Neural cell (in vitro differentiated cells): ENCODE results near the gene OPA1. TPM values are rescaled to one million over a fixed set of nuclear protein-coding genes. Genes with fewer than 3 reads are reported as not detected.

Experiments used
- H2AFZ ChIP-seq: fragments of 200-600, 300-800 bp; sonication (generic), shearing (Covaris generic); 2 replicates; pipeline ENCODE4 v1.6.0; 2014; ENCODE audit warnings: low read depth, mild to moderate bottlenecking, antibody characterized with exemption, low read length, moderate library complexity
- H3F3A ChIP-seq: fragments of 200-600 bp; shearing (Covaris generic); 2 replicates; pipeline ENCODE4 v1.6.1; 2016; ENCODE audit warnings: mild to moderate bottlenecking, moderate library complexity, mixed read lengths, antibody characterized with exemption, low read length; ENCODE audit not compliant: insufficient read depth, poor library complexity, severe bottlenecking
- H3K27ac ChIP-seq: fragments of 200-600, 300-800 bp; sonication (generic), shearing (Covaris generic); 2 replicates; pipeline ENCODE4 v1.5.1; 2014; ENCODE audit warnings: mild to moderate bottlenecking, low read length, moderate library complexity
- H3K27me3 ChIP-seq: fragments of 300-800, 200-600 bp; sonication (generic), shearing (Covaris generic); 2 replicates; pipeline ENCODE4 v1.6.0; 2014; ENCODE audit warnings: mild to moderate bottlenecking, low read depth, low read length, moderate library complexity; ENCODE audit not compliant: insufficient read depth
- H3K36me3 ChIP-seq: fragments of 300-800, 200-600 bp; sonication (generic), shearing (Covaris generic); 2 replicates; pipeline ENCODE4 v1.5.1; 2014; ENCODE audit warnings: mild to moderate bottlenecking, antibody characterized with exemption, low read length, moderate library complexity; ENCODE audit not compliant: insufficient read depth
- H3K4me2 ChIP-seq: fragments of 300-800, 200-600 bp; sonication (generic), shearing (Covaris generic); 2 replicates; pipeline ENCODE4 v1.6.0; 2014; ENCODE audit warnings: mild to moderate bottlenecking, low read length
- H3K4me3 ChIP-seq: fragments of 300-800, 200-600 bp; sonication (generic), shearing (Covaris generic); 2 replicates; pipeline ENCODE4 v1.5.1; 2014; ENCODE audit warnings: mild to moderate bottlenecking, low read length, moderate library complexity
- H3K79me2 ChIP-seq: fragments of 200-600 bp; shearing (Covaris generic); replicated peaks from 2 replicates; pipeline ENCODE4 v1.6.0; 2014; ENCODE audit warnings: mild to moderate bottlenecking, low read length, moderate library complexity; ENCODE audit not compliant: insufficient read depth
- H3K9ac ChIP-seq: fragments of 300-800, 200-600 bp; sonication (generic), shearing (Covaris generic); 2 replicates; pipeline ENCODE4 v1.6.1; 2016; ENCODE audit warnings: mild to moderate bottlenecking, low read length, mixed read lengths
- H3K9me2 ChIP-seq: fragments of 200-600 bp; shearing (Covaris generic); 2 replicates; pipeline ENCODE4 v1.6.1; 2016; ENCODE audit warnings: mild to moderate bottlenecking, low read length, mixed read lengths; ENCODE audit not compliant: insufficient read depth
- H3K9me3 ChIP-seq: fragments of 200-600, 300-800 bp; sonication (generic), shearing (Covaris generic); 2 replicates; pipeline ENCODE4 v1.6.1; 2016; ENCODE audit warnings: mild to moderate bottlenecking, mixed run types, low read length, moderate library complexity, mixed read lengths
- H4K20me1 ChIP-seq: fragments of 200-600 bp; shearing (Covaris generic); 2 replicates; pipeline ENCODE4 v1.6.1; 2016; ENCODE audit warnings: mild to moderate bottlenecking, mixed run types; ENCODE audit not compliant: insufficient read depth
- EP300 ChIP-seq: fragments of 450-650 bp; conservative IDR thresholded peaks from 2 replicates; pipeline ENCODE4 v1.6.1; 2014; ENCODE audit warnings: antibody characterized with exemption, mild to moderate bottlenecking, moderate library complexity; ENCODE audit not compliant: poor library complexity, severe bottlenecking
- EZH2 ChIP-seq: fragments of 200-600, 300-800 bp; shearing (Covaris generic), sonication (generic); IDR thresholded peaks from 2 replicates; pipeline ENCODE4 v1.6.1; 2014; ENCODE audit warnings: antibody characterized with exemption, low read length, borderline replicate concordance, mild to moderate bottlenecking; ENCODE audit not compliant: insufficient read depth, poor library complexity, severe bottlenecking
- MXI1 ChIP-seq: fragments of 450-650 bp; conservative IDR thresholded peaks from 2 replicates; pipeline ENCODE4 v1.6.1; 2014; ENCODE audit warnings: antibody characterized with exemption, mild to moderate bottlenecking; ENCODE audit not compliant: poor library complexity, severe bottlenecking
- POLR2AphosphoS5 ChIP-seq: IDR thresholded peaks from 2 replicates; pipeline ENCODE4 v1.6.1; 2012
- RAD21 ChIP-seq: fragments of 450-650 bp; conservative IDR thresholded peaks from 2 replicates; pipeline ENCODE4 v1.6.1; 2014; ENCODE audit warnings: antibody characterized with exemption, mild to moderate bottlenecking, moderate library complexity
- SMC3 ChIP-seq: fragments of 450-650 bp; conservative IDR thresholded peaks from 2 replicates; pipeline ENCODE4 v1.6.1; 2014; ENCODE audit warnings: antibody characterized with exemption, mild to moderate bottlenecking, moderate library complexity; ENCODE audit not compliant: poor library complexity
- TAF1 ChIP-seq: IDR thresholded peaks from 2 replicates; pipeline ENCODE4 v1.6.1; 2012; ENCODE audit warnings: low read depth
- polyA plus RNA-seq: library from polyadenylated mRNA; depleted of rRNA; stranded (reverse); fragments of >200 nt; gene quantifications from 2 replicates; pipeline ENCODE4 v1.2.3, GENCODE V29; 2014
- TF ChIP-seq, protein P1 (sequence below): IDR thresholded peaks from 2 replicates; pipeline ENCODE4 v1.6.1; 2012; ENCODE audit warnings: borderline replicate concordance
- TF ChIP-seq, protein P2 (sequence below): fragments of 450-650 bp; IDR thresholded peaks from 2 replicates; pipeline ENCODE4 v1.5.1; 2014; ENCODE audit warnings: antibody characterized with exemption, mild to moderate bottlenecking, moderate library complexity; ENCODE audit not compliant: poor library complexity, severe bottlenecking

OPA1 gene
- polyA plus RNA-seq, 1 donor from 2014 or later, result 97.7 TPM

GRCh38 chr3:193674714-193675113 lies 81.7 kb downstream of the OPA1 start:
- no peak overlapping the region for H3K4me2 ChIP-seq
- no peaks in the 10 kb centered on the region for H3K27me3 ChIP-seq
- no peak overlapping the region for H2AFZ ChIP-seq
- no peaks in the 10 kb centered on the region for H3K9me2 ChIP-seq
- H3K9ac ChIP-seq, result no peak overlapping the region
- no peak overlapping the region for H3K4me3 ChIP-seq
- no peaks in the 10 kb centered on the region for H3K36me3 ChIP-seq
- no peaks in the 10 kb centered on the region for H3F3A ChIP-seq
- no peaks in the 10 kb centered on the region for H3K9me3 ChIP-seq
- no peaks in the 10 kb centered on the region for H4K20me1 ChIP-seq
- no peak overlapping the region for H3K27ac ChIP-seq
- no peak for TF ChIP-seq EP300
- TF ChIP-seq, protein P1, sequence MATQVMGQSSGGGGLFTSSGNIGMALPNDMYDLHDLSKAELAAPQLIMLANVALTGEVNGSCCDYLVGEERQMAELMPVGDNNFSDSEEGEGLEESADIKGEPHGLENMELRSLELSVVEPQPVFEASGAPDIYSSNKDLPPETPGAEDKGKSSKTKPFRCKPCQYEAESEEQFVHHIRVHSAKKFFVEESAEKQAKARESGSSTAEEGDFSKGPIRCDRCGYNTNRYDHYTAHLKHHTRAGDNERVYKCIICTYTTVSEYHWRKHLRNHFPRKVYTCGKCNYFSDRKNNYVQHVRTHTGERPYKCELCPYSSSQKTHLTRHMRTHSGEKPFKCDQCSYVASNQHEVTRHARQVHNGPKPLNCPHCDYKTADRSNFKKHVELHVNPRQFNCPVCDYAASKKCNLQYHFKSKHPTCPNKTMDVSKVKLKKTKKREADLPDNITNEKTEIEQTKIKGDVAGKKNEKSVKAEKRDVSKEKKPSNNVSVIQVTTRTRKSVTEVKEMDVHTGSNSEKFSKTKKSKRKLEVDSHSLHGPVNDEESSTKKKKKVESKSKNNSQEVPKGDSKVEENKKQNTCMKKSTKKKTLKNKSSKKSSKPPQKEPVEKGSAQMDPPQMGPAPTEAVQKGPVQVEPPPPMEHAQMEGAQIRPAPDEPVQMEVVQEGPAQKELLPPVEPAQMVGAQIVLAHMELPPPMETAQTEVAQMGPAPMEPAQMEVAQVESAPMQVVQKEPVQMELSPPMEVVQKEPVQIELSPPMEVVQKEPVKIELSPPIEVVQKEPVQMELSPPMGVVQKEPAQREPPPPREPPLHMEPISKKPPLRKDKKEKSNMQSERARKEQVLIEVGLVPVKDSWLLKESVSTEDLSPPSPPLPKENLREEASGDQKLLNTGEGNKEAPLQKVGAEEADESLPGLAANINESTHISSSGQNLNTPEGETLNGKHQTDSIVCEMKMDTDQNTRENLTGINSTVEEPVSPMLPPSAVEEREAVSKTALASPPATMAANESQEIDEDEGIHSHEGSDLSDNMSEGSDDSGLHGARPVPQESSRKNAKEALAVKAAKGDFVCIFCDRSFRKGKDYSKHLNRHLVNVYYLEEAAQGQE, result no peak
- no peak for TF ChIP-seq POLR2AphosphoS5
- no peak for TF ChIP-seq MXI1
- TF ChIP-seq SMC3, result no peak
- no peak for TF ChIP-seq RAD21
- TF ChIP-seq, protein P2, sequence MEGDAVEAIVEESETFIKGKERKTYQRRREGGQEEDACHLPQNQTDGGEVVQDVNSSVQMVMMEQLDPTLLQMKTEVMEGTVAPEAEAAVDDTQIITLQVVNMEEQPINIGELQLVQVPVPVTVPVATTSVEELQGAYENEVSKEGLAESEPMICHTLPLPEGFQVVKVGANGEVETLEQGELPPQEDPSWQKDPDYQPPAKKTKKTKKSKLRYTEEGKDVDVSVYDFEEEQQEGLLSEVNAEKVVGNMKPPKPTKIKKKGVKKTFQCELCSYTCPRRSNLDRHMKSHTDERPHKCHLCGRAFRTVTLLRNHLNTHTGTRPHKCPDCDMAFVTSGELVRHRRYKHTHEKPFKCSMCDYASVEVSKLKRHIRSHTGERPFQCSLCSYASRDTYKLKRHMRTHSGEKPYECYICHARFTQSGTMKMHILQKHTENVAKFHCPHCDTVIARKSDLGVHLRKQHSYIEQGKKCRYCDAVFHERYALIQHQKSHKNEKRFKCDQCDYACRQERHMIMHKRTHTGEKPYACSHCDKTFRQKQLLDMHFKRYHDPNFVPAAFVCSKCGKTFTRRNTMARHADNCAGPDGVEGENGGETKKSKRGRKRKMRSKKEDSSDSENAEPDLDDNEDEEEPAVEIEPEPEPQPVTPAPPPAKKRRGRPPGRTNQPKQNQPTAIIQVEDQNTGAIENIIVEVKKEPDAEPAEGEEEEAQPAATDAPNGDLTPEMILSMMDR, result no peak
- no peak for TF ChIP-seq EZH2
- TF ChIP-seq TAF1, result no peak
- H3K79me2 ChIP-seq, result no peaks in the 10 kb centered on the region

DNA sequence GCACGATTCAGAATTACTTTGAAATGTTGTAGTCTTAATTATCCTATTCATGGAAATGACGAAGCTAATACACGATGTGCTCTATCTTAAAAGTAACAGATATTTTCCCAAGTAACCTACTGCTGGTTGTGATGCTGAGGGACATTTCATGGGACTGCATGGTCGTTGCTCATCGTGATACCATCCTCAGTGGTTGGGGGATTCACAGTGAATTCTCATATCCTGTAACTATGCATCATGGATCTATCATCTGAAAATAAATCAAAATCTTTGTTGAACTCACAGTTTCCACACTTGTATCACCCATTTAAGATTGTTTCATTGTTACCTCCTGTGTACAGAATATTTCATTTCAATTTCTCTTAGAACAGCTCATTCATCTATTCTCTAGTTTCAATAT lies 84.7 kb downstream of the OPA1 start:
- no peak overlapping the region for H3K9ac ChIP-seq

More for the DNA sequence above, 84.7 kb downstream of the OPA1 start:
- Histone ChIP-seq H3K4me2 (no peak overlapping the region), H3K27ac (no peak overlapping the region), H2AFZ (no peak overlapping the region), H3K27me3 (no peaks in the 10 kb centered on the region), H3F3A (no peaks in the 10 kb centered on the region), H4K20me1 (no peaks in the 10 kb centered on the region), H3K4me3 (no peak overlapping the region), H3K9me3 (no peaks in the 10 kb centered on the region), H3K36me3 (no peaks in the 10 kb centered on the region), H3K79me2 (no peaks in the 10 kb centered on the region), H3K9me2 (no peaks in the 10 kb centered on the region)
- TF ChIP-seq, protein P1, result no peak
- TF ChIP-seq RAD21 (no peak), POLR2AphosphoS5 (no peak), SMC3 (no peak), MXI1 (no peak), EZH2 (no peak), TAF1 (no peak), EP300 (no peak)
- TF ChIP-seq, protein P2, result no peak
